ENCODE results near the gene KL.

Gene KL

GRCh38 chr13:33004511-33004910, 11.7 kb upstream of the KL start:
- DNase-seq (ENCODE audit: low read depth in 2 of 2) = no peak

GRCh38 chr13:33006134-33006533, 10.1 kb upstream of the KL start:
- no peak for DNase-seq (ENCODE audit: low read depth in 2 of 2)

GRCh38 chr13:33006638-33007037, 9.6 kb upstream of the KL start:
- no peak for DNase-seq (ENCODE audit: low read depth in 2 of 2)

GRCh38 chr13:33007237-33007636, 9.0 kb upstream of the KL start:
- DNase-seq (ENCODE audit: low read depth in 2 of 2) = no peak

GRCh38 chr13:33007950-33008349, 8.3 kb upstream of the KL start:
- no peak for DNase-seq (ENCODE audit: low read depth in 2 of 2)

GRCh38 chr13:33008946-33009722, 7.1 kb upstream of the KL start:
- no peak for DNase-seq (ENCODE audit: low read depth in 2 of 2)

GRCh38 chr13:33011828-33012470, 4.3 kb upstream of the KL start:
- no peak for DNase-seq (ENCODE audit: low read depth in 2 of 2)

- DNase-seq (ENCODE audit: low read depth in 2 of 2) = no peak
These were observed 1.9 kb upstream of the KL start for GRCh38 chr13:33014291-33014690.

- no peak for DNase-seq (ENCODE audit: low read depth in 2 of 2)
These were observed 968 bp upstream of the KL start for GRCh38 chr13:33015241-33015668.

- no peak for DNase-seq (ENCODE audit: low read depth in 2 of 2)
These were observed 366 bp upstream of the KL start for GRCh38 chr13:33015791-33016323.

GRCh38 chr13:33017323-33017929, 1.2 kb downstream of the KL start:
- DNase-seq (ENCODE audit: low read depth in 2 of 2) = no peak

- DNase-seq (ENCODE audit: low read depth in 2 of 2) = no peak
These were observed 2.7 kb downstream of the KL start for GRCh38 chr13:33018886-33019285.

GRCh38 chr13:33022986-33023385, 6.8 kb downstream of the KL start:
- no peak for DNase-seq (ENCODE audit: low read depth in 2 of 2)

- no peak for DNase-seq (ENCODE audit: low read depth in 2 of 2)
These were observed 9.1 kb downstream of the KL start for GRCh38 chr13:33025220-33025744.

GRCh38 chr13:33026489-33027152, 10.4 kb downstream of the KL start:
- no peak for DNase-seq (ENCODE audit: low read depth in 2 of 2)

GRCh38 chr13:33028620-33029019, 12.4 kb downstream of the KL start:
- DNase-seq (ENCODE audit: low read depth in 2 of 2) = no peak

GRCh38 chr13:33031277-33031676, 15.1 kb downstream of the KL start:
- DNase-seq (ENCODE audit: low read depth in 2 of 2) = no peak

GRCh38 chr13:33032037-33032625, 15.9 kb downstream of the KL start:
- DNase-seq (ENCODE audit: low read depth in 2 of 2) = no peak

GRCh38 chr13:33033051-33033812, 17.0 kb downstream of the KL start:
- no peak for DNase-seq (ENCODE audit: low read depth in 2 of 2)

- no peak for DNase-seq (ENCODE audit: low read depth in 2 of 2)
These were observed 17.8 kb downstream of the KL start for GRCh38 chr13:33033986-33034385.
